Urinary bladder (tissue), 4 donors: ENCODE data around the gene GPR137B. TPM values are rescaled to one million over a fixed set of nuclear protein-coding genes. Genes with fewer than 3 reads are reported as not detected.

ENCODE experiments used
- DNase-seq: peaks from one replicate; pipeline ENCODE4 v3.0.0-alpha.2; 2015; ENCODE audit errors: extremely low spot score
- H3K27ac ChIP-seq: one replicate; pipeline ENCODE4 v1.5.1; 2013; ENCODE audit warnings: low read depth, mild to moderate bottlenecking, moderate library complexity
- H3K36me3 ChIP-seq: one replicate; pipeline ENCODE4 v1.6.1; 2013; ENCODE audit warnings: mild to moderate bottlenecking, moderate library complexity; ENCODE audit not compliant: insufficient read depth
- H3K4me1 ChIP-seq: one replicate; pipeline ENCODE4 v1.6.1; 2013; ENCODE audit warnings: mild to moderate bottlenecking, moderate library complexity; ENCODE audit not compliant: insufficient read depth
- H3K4me3 ChIP-seq: one replicate; pipeline ENCODE4 v1.5.1; 2013; ENCODE audit warnings: low read depth, low read length
- WGBS: extraction: QIAGEN DNeasy Blood & Tissue Kit; methylation state at CpG from one replicate; pipeline ENCODE4 v1.1.7; 2013; 5-methylcytosine and 5-hydroxymethylcytosine counted together
- polyA plus RNA-seq: library from polyadenylated mRNA; stranded (reverse); fragments of 200-250 nt; gene quantifications from one replicate; pipeline ENCODE4 v1.2.3, GENCODE V29; 2013
- total RNA-seq: library from RNA; depleted of rRNA; stranded (reverse); fragments of >200 nt; gene quantifications from one replicate; pipeline ENCODE4 v1.2.3, GENCODE V29; 2014
- donor health status: healthy with polysubstance abuse.
- donor health status: healthy.

Gene GPR137B
- total and polyA plus RNA-seq, 2 donors: 20.1 to 21.1 TPM

GRCh38 chr1:236144033-236144432 lies 1.7 kb downstream of the GPR137B start:
- DNase-seq: no peak
- H3K27ac ChIP-seq: no peak overlapping the region
- peak overlapping the region; percentile 92 for H3K4me3 ChIP-seq
- 94% methylated on average over 14 of the region's 14 CpGs for WGBS
- H3K36me3 ChIP-seq: no peaks in the 10 kb centered on the region
- no peaks in the 10 kb centered on the region for H3K4me1 ChIP-seq

DNA sequence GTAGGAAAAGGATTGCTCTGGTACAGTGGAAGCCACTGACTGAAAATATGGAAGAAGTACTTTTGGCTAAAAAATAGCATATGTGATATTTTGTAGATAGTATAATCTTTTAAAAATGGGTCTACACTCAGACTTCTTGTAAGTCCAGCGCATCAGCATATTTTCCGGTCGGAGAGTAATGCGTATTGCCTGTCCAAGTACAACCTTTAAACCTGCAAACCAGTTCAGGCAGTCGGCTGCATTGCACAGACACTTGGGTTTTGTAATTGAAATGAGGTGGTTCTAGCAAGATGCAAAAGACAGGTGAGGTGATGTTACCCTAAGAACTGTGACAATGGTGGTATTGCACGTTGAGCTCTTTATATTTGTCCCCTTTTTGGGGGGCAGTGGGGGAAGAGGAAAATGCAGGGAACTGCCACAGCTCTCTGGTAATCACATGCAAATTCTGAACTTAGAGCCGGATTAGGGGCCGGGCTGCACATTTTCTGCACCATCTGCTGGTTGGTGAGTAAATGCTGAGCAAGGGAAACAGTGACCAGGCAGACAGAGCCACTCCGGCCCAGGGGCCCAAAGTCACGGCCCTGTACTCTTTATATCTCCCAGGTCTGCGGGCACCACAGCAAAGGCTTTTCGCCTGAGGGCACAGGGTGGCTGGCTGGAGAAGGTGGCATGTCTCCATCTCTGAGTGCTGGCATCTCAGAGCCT lies 2.3 kb downstream of the GPR137B start:
- WGBS: 82% methylated on average over 12 of the region's 12 CpGs
- H3K4me1 ChIP-seq: no peaks in the 10 kb centered on the region
- H3K27ac ChIP-seq: no peak overlapping the region
- H3K4me3 ChIP-seq: no peak overlapping the region
- DNase-seq: no peak
- no peaks in the 10 kb centered on the region for H3K36me3 ChIP-seq

DNA sequence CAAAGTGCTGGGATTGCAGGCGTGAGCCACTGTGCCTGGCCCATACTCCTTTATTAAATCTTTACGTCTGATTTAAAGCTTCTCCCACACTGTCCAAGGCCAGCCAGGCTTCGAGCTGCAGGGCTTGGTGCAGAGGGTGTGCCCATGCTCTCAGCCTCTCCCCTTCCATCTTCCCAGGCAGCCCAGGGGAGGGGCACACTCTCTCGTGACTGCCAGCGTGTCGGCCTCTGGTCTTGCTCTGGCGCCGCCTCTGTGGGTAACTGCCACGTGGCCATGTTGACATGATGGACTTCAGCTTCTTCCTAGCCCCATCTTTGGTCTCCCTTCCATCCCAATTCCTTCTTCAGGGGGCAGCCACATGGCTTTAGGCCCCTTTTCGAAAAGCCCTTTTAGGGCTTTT lies 4.7 kb downstream of the GPR137B start:
- Histone ChIP-seq H3K4me1 (no peaks in the 10 kb centered on the region), H3K36me3 (no peaks in the 10 kb centered on the region), H3K27ac (no peak overlapping the region), H3K4me3 (no peak overlapping the region)
- 85% methylated on average over 10 of the region's 10 CpGs for WGBS
- no peak for DNase-seq

DNA sequence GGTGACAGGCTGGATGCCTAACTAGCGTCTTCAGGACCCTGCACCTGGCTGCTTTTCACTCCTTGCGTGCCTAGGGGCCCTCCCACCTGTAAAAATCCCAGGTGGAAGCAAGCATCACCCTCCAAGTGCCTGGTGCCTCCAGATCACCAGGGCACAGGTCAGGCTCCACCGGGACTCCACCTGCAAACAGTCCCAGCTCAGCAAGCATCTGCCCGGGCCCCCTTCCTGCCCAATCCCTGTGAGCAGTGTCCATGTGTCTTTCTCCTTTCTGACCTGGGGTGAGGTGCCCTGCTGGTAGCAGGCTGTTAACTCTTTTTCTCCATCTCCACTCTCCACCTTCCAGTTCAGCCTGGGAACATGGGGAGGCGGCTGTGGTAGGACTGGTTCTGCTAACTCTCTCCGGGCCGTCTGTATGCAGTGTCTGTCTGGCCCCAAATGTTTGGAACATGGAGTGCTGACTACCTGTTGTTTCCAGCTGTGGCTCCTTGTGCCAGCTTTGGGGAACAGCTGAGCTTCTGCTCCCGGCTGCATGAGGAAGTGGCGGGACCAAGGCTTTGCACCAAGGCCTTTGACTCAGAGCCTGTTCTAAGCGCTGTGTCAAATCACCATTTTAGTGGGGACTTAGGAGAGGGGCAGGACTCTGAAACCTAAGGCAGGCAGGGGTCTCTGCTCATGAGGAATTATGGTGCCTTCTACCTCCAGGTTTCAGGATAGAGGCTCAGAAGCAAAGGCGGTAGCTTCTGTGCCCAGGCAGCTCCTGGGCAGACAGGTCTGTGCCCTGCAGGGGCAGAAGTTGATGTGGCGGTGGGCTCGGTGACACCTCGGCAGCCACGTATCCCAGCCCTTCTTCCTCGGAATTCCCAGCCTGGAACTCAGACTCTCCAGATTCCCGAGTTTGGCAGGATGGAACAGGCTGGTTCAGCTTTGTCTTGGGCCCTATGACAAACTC lies 5.5 kb downstream of the GPR137B start:
- H3K36me3 ChIP-seq: no peaks in the 10 kb centered on the region
- H3K27ac ChIP-seq: no peak overlapping the region
- no peaks in the 10 kb centered on the region for H3K4me1 ChIP-seq
- no peak overlapping the region for H3K4me3 ChIP-seq
- WGBS: 86% methylated on average over 17 of the region's 17 CpGs
- no peak for DNase-seq

DNA sequence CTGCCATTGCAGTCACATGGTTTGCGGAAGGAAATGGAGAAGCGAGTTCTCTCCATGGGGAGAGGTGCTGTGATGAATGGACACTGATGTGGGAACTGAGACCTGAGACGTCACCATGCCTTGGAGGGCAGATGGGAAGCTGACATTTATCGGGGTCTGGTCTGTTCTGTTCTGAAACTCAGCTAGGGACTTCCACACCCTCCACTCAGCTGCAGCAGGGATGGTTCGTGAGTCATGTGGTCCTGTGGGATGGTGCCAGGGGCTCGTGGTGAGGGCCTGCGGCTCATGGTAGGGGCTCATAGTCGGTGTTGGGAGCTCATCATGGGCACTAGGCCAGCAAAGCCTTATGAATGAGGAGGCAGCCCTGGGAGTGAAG lies 6.1 kb downstream of the GPR137B start:
- H3K4me3 ChIP-seq: no peak overlapping the region
- H3K4me1 ChIP-seq: no peaks in the 10 kb centered on the region
- no peak overlapping the region for H3K27ac ChIP-seq
- DNase-seq: no peak
- WGBS: 79% methylated on average over 8 of the region's 8 CpGs
- no peaks in the 10 kb centered on the region for H3K36me3 ChIP-seq

- H3K4me1 ChIP-seq: no peaks in the 10 kb centered on the region
- no peak overlapping the region for H3K4me3 ChIP-seq
- H3K27ac ChIP-seq: no peak overlapping the region
- no peaks in the 10 kb centered on the region for H3K36me3 ChIP-seq
- DNase-seq: no peak
- 81% methylated on average over 18 of the region's 18 CpGs for WGBS
These were observed 6.8 kb downstream of the GPR137B start for GRCh38 chr1:236149003-236149595.

DNA sequence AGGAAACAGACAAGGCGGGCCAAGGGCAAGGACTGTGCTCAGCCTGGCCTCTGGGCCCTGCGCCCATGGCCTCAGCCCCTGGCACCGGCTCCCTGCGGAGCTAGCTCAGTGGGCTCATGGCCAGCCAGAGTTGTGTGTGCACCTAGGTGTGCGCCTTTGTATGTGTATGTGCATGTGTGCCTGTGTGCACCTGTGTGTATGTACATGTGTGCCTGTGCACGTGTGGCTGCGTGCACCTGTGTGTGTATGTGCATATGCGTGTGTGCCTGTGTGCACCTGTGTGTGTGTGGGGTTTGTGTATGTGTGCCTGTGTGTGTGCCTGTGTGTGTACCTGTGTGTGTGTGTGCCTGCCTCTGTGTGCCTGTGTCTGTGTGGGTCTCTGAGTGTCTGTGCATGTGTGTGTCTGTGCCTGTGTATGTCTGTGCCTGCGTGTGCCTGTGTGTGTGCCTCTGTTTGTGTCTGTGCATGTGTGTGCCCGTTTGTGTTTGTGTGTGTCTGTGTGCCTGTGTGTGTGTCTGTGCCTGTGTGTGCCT lies 7.4 kb downstream of the GPR137B start:
- no peak for DNase-seq
- no peaks in the 10 kb centered on the region for H3K4me1 ChIP-seq
- 85% methylated on average over 10 of the region's 10 CpGs for WGBS
- H3K27ac ChIP-seq: no peak overlapping the region
- H3K4me3 ChIP-seq: no peak overlapping the region
- H3K36me3 ChIP-seq: no peaks in the 10 kb centered on the region

- H3K36me3 ChIP-seq: no peaks in the 10 kb centered on the region
- H3K4me3 ChIP-seq: no peak overlapping the region
- H3K4me1 ChIP-seq: no peaks in the 10 kb centered on the region
- H3K27ac ChIP-seq: no peak overlapping the region
- DNase-seq: no peak
- 85% methylated on average over 19 of the region's 19 CpGs for WGBS
These were observed 8.1 kb downstream of the GPR137B start for GRCh38 chr1:236150311-236150955.

DNA sequence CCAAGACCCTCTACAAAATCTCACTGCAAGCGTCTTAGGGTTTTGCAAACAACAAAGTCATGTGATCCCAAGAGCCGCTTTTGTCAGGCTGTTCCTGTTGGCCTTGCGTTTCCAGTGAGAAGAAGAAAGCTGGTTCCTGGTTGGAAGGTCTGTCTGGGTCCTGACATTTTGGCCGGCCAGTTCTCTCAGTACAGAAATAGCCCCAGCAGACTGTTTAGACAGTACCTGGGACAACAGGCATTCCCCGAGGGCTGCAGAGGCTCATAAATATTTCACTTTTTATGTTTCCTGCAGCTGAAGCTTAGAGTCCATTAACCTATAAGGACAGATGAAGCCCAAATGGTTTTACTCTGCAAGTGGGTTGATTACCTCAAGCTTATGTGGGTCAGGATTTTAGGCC lies 8.6 kb downstream of the GPR137B start:
- WGBS: 56% methylated on average over 5 of the region's 5 CpGs
- DNase-seq: no peak
- H3K27ac ChIP-seq: no peak overlapping the region
- H3K4me1 ChIP-seq: no peaks in the 10 kb centered on the region
- H3K4me3 ChIP-seq: no peak overlapping the region
- H3K36me3 ChIP-seq: no peaks in the 10 kb centered on the region

DNA sequence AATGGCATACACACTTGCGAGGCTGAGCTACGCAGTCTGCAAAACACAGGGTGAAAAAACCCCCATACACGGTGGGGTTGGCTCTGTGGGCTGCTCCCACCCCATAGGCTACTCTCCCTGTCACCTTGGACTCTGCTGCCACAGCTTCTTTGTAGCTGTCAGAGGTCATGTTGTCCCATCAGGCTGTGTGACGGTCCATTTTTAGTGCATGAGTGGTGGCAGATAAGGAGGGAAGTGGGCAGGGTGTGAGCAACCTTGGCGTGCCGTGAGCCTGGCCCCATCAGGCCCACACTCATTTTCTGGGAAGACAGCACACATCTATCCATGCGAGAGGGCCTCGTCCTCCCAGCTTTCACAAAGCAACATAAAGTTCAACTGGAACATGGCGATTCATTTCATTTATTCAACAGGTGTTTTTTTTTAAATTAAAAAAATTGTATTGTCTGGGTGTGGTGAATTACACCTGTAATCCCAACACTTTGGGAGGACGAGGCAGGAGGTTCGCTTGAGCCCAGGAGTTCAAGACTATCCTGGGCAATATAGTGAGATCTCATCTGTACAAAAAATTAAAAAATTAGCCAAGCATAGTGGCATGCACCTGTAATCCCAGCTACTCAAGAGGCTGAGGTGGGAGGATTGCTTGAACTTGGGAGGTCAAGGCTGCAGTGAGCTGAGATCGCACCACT lies 9.5 kb downstream of the GPR137B start:
- Histone ChIP-seq H3K4me1 (no peaks in the 10 kb centered on the region), H3K4me3 (no peak overlapping the region), H3K36me3 (no peaks in the 10 kb centered on the region), H3K27ac (no peak overlapping the region)
- 89% methylated on average over 12 of the region's 12 CpGs for WGBS
- no peak for DNase-seq

DNA sequence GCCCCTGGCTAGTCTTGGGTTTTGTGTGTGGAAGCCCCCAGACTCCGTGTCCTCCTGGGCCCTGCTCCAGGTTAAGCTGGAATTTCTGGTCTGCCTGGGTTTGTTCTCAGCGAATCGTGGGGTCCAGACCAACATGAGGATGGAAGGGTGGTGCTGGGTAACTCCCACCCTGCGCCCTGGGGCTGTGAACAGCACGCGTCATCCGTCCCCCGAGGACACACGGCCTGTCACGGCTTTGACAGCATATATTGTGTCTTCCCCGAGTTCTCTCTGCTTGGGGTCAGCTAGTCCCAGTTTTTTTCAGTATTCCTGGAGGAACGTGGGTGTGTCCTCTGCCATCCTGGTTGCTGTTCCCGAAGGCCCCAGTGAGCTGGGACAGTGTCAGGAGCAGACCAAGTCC lies 11.8 kb downstream of the GPR137B start:
- Histone ChIP-seq H3K4me1 (no peaks in the 10 kb centered on the region), H3K4me3 (no peak overlapping the region), H3K36me3 (no peaks in the 10 kb centered on the region), H3K27ac (no peak overlapping the region)
- WGBS: 94% methylated on average over 13 of the region's 13 CpGs
- no peak for DNase-seq

- H3K27ac ChIP-seq: no peak overlapping the region
- no peak for DNase-seq
- H3K4me1 ChIP-seq: no peaks in the 10 kb centered on the region
- WGBS: 90% methylated on average over 24 of the region's 24 CpGs
- H3K4me3 ChIP-seq: no peak overlapping the region
- no peaks in the 10 kb centered on the region for H3K36me3 ChIP-seq
These were observed 12.5 kb downstream of the GPR137B start for GRCh38 chr1:236154671-236155398.
